Hepatocyte (in vitro differentiated cells): ENCODE measurements around the gene SEC61B.

Experiments
- CTCF ChIP-seq: fragments of 200-600 bp; sonication (generic); IDR thresholded peaks from 2 replicates; pipeline ENCODE4 v1.5.1; 2016; ENCODE audit warnings: antibody characterized with exemption, mild to moderate bottlenecking; ENCODE audit not compliant: poor library complexity
- EZH2 ChIP-seq: fragments of 200-600 bp; sonication (generic); IDR thresholded peaks from 2 replicates; pipeline ENCODE4 v1.6.1; 2016; ENCODE audit warnings: antibody characterized with exemption, mild to moderate bottlenecking, borderline replicate concordance
- EZH2phosphoT487 ChIP-seq: fragments of 200-600 bp; sonication (generic); IDR thresholded peaks from one replicate; pipeline ENCODE4 v1.6.1; 2018; ENCODE audit warnings: antibody characterized with exemption, mild to moderate bottlenecking, low read depth, moderate library complexity; ENCODE audit not compliant: unreplicated experiment, severe bottlenecking

DNA sequence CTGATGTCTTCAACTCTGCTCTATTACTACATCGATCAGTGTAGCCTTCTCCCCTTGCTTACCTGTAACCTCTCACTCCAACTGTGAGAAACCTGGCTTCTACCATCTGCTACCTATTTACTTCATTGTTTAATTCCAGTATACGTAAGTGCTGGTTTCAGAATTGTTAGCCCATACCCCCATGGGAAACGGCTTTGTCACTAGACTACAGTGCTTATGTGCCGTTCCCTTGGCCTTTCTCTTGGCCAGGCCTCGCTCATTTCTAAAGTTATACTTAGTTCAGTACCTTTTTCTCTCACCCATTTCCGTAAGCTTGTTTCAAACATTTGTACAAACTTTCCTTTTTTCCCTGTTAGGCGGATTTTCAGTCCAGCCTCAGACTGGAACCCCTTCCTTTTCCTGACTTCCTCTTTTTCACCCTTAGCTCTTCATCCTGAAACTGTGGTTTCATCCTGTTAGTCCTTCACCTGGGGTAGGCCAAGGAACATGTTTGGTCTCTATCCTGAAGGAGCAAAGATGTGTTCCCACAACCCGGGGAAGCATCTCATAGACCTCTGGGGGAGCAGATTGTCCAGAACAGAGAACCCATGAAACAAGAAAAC is 22.0 kb upstream of the SEC61B start:
- TF ChIP-seq CTCF: no peak
- TF ChIP-seq EZH2phosphoT487: no peak
- TF ChIP-seq EZH2: no peak
